ENCODE measurements around the gene MFSD2B. TPM values are rescaled to one million over a fixed set of nuclear protein-coding genes. Genes with fewer than 3 reads are reported as not detected.

Gene MFSD2B
- total and polyA plus RNA-seq, 7 donors, result 0.03 to 0.28 (median 0.12) TPM; not detected in 2

- WGBS, 3 donors, result 67 to 78% (median 78%) methylated on average over 13 of the region's 13 CpGs
- H3K27ac ChIP-seq, result no peak overlapping the region
- no peaks in the 10 kb centered on the region for H3K36me3 ChIP-seq (ENCODE audit: insufficient read depth in 1 of 2, low read depth in 1 of 2)
- DNase-seq (no peak), ATAC-seq (no peak)
- no peak for TF ChIP-seq CTCF (IDR thresholded peaks at IDR 0.05)
- H3K9me3 ChIP-seq, result no peaks in the 10 kb centered on the region
- peaks cover 0 to 22% (median 21%) of the 10 kb centered on the region in 3 donors for H3K27me3 ChIP-seq (ENCODE audit: insufficient read depth in 3 of 3, low read length in 2 of 3)
- no peak overlapping the region for H3K4me3 ChIP-seq
- H3K4me1 ChIP-seq, result peaks cover 8% of the 10 kb centered on the region
- intact Hi-C loops (cut with DNase I), result no loop called here
Observed at GRCh38 chr2:24008672-24009366, 1.1 kb upstream of the MFSD2B start.

GRCh38 chr2:24009367-24009679 is 562 bp upstream of the MFSD2B start:
- Histone ChIP-seq H3K27ac (no peak overlapping the region), H3K9me3 (no peaks in the 10 kb centered on the region), H3K27me3 (ENCODE audit: insufficient read depth in 3 of 3, low read length in 2 of 3) (peaks cover 0 to 22% (median 21%) of the 10 kb centered on the region in 3 donors), H3K4me1 (peaks cover 8% of the 10 kb centered on the region), H3K36me3 (ENCODE audit: insufficient read depth in 1 of 2, low read depth in 1 of 2) (no peaks in the 10 kb centered on the region), H3K4me3 (peak overlapping the region; percentile 59)
- DNase-seq, result no peak
- 67 to 69% (median 69%) methylated on average over 9 of the region's 9 CpGs for WGBS, 3 donors
- intact Hi-C loops (cut with DNase I), result no loop called here
- no peak for TF ChIP-seq CTCF (IDR thresholded peaks at IDR 0.05)
- no peak for ATAC-seq

- Histone ChIP-seq H3K4me3 (peak overlapping the region; percentile 59), H3K27me3 (ENCODE audit: insufficient read depth in 3 of 3, low read length in 2 of 3) (peaks cover 0 to 22% (median 21%) of the 10 kb centered on the region in 3 donors), H3K36me3 (ENCODE audit: insufficient read depth in 1 of 2, low read depth in 1 of 2) (no peaks in the 10 kb centered on the region), H3K9me3 (no peaks in the 10 kb centered on the region), H3K27ac (no peak overlapping the region), H3K4me1 (peaks cover 8% of the 10 kb centered on the region)
- ATAC-seq (peak; percentile 28 to 54 (median 46)), DNase-seq (no peak)
- no peak for TF ChIP-seq CTCF (IDR thresholded peaks at IDR 0.05)
- 45 to 53% (median 52%) methylated on average over 32 to 37 of the region's 37 CpGs for WGBS, 3 donors
- intact Hi-C loops (cut with DNase I), result no loop called here
Observed at GRCh38 chr2:24010477-24011249, 778 bp downstream of the MFSD2B start.

- ATAC-seq, result no peak
- 72 to 82% (median 74%) methylated on average over 7 of the region's 7 CpGs for WGBS, 3 donors
- Histone ChIP-seq H3K36me3 (ENCODE audit: insufficient read depth in 1 of 2, low read depth in 1 of 2) (no peaks in the 10 kb centered on the region), H3K4me1 (peaks cover 8% of the 10 kb centered on the region), H3K9me3 (no peaks in the 10 kb centered on the region), H3K27me3 (ENCODE audit: insufficient read depth in 3 of 3, low read length in 2 of 3) (peaks cover 0 to 22% (median 21%) of the 10 kb centered on the region in 3 donors), H3K27ac (no peak overlapping the region), H3K4me3 (no peak overlapping the region)
- intact Hi-C loops (cut with DNase I), result no loop called here
- no peak for DNase-seq
- no peak for TF ChIP-seq CTCF (IDR thresholded peaks at IDR 0.05)
Observed at GRCh38 chr2:24011250-24012104, 1.6 kb downstream of the MFSD2B start.
